HAP-1 (cell line): ENCODE results near the gene TIAM2.
"Not testable (repeated sequence)": the region's sequence is repeated elsewhere in the genome, so short reads cannot be mapped to it uniquely, and the experiment has no call there.

Experiments used
- DNase-seq, 2 experiments: peaks; one replicate each; pipeline ENCODE4 v3.0.0-alpha.2; 2016 to 2020; ENCODE audit warnings: low spot score in 2 of 2
- H3K27me3 ChIP-seq: fragments of 250-450 bp; sonication (Bioruptor Pico); 2 replicates; pipeline ENCODE4 v1.5.1; 2020; ENCODE audit warnings: low read depth, mild to moderate bottlenecking, moderate library complexity
- H3K36me3 ChIP-seq: fragments of 250-450 bp; sonication (Bioruptor Pico); replicated peaks from 2 replicates; pipeline ENCODE4 v1.5.1; 2020; ENCODE audit warnings: mild to moderate bottlenecking
- H3K4me1 ChIP-seq: fragments of 250-450 bp; sonication (Bioruptor Pico); 2 replicates; pipeline ENCODE4 v1.5.1; 2020; ENCODE audit warnings: mild to moderate bottlenecking
- H3K4me3 ChIP-seq: fragments of 250-450 bp; sonication (Bioruptor Pico); 2 replicates; pipeline ENCODE4 v1.5.1; 2020; ENCODE audit warnings: mild to moderate bottlenecking, moderate library complexity
- H3K9me3 ChIP-seq: fragments of 250-450 bp; sonication (Bioruptor Pico); 2 replicates; pipeline ENCODE4 v1.5.1; 2020; ENCODE audit warnings: mild to moderate bottlenecking, moderate library complexity
- in situ Hi-C: fragments of 300-500 bp; cut with MboI; formaldehyde crosslinking; loops from 3 replicates; pipeline ENCODE4 v1.14.3; 2020; ENCODE audit warnings: low sequenced_read_pairs, inconsistent platforms, mixed read lengths

The TIAM2 gene

DNA sequence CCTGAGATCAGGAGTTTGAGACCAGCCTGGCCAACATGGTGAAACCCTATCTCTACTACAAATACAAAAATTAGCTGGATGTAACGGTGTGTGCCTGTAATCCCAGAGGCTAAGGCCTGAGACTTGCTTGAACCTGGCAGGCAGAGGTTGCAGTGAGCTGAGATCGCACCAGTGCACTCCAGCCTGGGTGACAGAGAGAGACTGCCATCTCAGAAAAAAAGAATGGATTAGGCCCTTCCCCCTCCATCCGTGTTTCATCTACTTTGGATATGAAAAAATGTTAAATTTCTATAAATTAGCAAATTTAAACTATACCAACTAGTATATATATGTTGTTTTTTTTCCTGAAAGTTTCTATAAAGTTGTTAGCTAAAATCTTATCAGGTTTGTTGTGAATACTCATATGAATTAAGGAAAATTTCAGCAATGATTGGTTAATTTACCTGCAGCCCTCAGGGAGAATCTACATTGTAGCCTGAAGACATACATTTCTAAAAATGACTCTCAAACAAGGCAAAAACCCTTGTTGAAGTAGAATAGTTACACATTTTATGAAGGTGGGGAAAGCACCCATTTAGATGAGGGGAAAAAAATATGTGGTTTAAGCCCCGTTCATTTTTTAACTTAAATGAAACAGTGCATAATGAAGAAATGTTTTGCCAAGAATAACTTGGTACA, 120.9 kb downstream of the TIAM2 start:
- no peak for DNase-seq
- Histone ChIP-seq H3K4me1 (peaks cover 20% of the 10 kb centered on the region), H3K9me3 (no peaks in the 10 kb centered on the region), H3K27me3 (no peaks in the 10 kb centered on the region), H3K36me3 (no peaks in the 10 kb centered on the region), H3K4me3 (no peak overlapping the region)
- in situ Hi-C loops, result no loop called here

DNA sequence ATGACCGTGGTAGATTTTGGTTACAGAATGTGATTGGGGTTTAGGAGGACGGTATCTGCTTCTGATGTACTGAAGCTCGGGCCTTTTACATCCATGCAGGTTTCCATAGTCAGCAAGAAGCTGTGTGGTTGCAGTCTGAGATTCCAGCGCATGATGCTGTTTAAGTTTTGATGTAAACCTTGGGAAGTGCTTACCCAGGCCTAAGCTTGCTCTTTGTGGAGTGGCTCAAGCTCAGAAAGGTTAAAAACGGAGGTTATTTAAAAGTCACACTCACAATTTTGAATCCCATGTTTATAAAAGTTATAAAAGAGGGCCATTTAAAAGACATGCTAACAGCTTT, 121.4 kb downstream of the TIAM2 start:
- Histone ChIP-seq H3K36me3 (no peaks in the 10 kb centered on the region), H3K4me3 (no peak overlapping the region), H3K27me3 (no peaks in the 10 kb centered on the region), H3K9me3 (no peaks in the 10 kb centered on the region), H3K4me1 (peaks cover 18% of the 10 kb centered on the region)
- in situ Hi-C loops, result no loop called here
- no peak for DNase-seq

DNA sequence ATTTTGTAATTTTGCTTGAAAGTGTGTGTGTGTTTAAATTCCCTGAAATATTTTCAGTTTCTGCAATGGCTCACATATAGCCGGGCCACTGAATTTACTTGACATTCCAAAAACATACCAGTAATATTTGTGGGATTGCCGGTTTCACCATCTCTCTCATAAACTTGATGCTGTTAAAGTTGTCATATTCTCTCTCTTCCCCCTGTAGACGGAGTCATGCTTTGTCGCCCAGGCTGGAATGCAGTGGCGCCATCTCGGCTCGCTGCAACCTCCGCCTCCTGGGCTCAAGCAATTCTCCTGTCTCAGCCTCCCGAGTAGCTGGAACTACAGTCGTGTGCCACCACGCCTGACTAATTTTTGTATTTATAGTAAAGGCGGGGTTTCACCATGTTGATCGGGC, 122.1 kb downstream of the TIAM2 start:
- no peak for DNase-seq

DNA sequence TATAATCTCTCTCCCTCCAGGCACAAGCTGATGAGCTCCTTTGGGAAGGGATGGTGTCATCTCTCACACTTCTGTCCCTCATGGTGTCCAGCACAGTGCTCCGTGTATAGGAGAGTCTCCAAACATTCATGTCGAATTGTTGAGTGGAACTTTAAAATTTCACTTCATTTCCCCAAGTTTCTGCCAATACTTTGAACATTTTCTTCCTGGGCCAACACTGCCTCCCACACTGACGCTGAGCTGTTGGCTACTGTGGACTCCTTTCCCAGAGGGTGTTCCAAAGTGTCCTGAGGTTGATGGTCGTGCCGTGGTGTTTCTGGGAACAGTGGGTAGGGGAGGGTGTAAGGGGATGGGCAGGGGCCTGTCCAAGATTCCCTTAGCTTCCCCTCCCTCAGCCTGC, 122.7 kb downstream of the TIAM2 start:
- Histone ChIP-seq H3K36me3 (no peaks in the 10 kb centered on the region), H3K27me3 (no peaks in the 10 kb centered on the region), H3K4me1 (peaks cover 15% of the 10 kb centered on the region), H3K9me3 (no peaks in the 10 kb centered on the region), H3K4me3 (no peak overlapping the region)
- DNase-seq, result no peak
- in situ Hi-C loops, result no loop called here

More for the DNA sequence above, 122.1 kb downstream of the TIAM2 start:
- no peak overlapping the region for H3K4me3 ChIP-seq
- in situ Hi-C loops, result no loop called here
- H3K4me1 ChIP-seq, result peaks cover 15% of the 10 kb centered on the region
- no peaks in the 10 kb centered on the region for H3K36me3 ChIP-seq
- no peaks in the 10 kb centered on the region for H3K9me3 ChIP-seq
- no peaks in the 10 kb centered on the region for H3K27me3 ChIP-seq

GRCh38 chr6:155119201-155119600, 124.1 kb downstream of the TIAM2 start:
- DNase-seq, H3K9me3 ChIP-seq, H3K36me3 ChIP-seq, in situ Hi-C loops, H3K4me3 ChIP-seq, H3K27me3 ChIP-seq: not testable (repeated sequence)
- peaks cover 15% of the 10 kb centered on the region for H3K4me1 ChIP-seq

- no peaks in the 10 kb centered on the region for H3K9me3 ChIP-seq
- no peaks in the 10 kb centered on the region for H3K36me3 ChIP-seq
- DNase-seq, result peak; percentile 92 to 100
- H3K4me1 ChIP-seq, result peaks cover 15% of the 10 kb centered on the region
- no peaks in the 10 kb centered on the region for H3K27me3 ChIP-seq
- no peak overlapping the region for H3K4me3 ChIP-seq
- in situ Hi-C loops, result no loop called here
Observed at GRCh38 chr6:155120034-155120433, 124.9 kb downstream of the TIAM2 start.

DNA sequence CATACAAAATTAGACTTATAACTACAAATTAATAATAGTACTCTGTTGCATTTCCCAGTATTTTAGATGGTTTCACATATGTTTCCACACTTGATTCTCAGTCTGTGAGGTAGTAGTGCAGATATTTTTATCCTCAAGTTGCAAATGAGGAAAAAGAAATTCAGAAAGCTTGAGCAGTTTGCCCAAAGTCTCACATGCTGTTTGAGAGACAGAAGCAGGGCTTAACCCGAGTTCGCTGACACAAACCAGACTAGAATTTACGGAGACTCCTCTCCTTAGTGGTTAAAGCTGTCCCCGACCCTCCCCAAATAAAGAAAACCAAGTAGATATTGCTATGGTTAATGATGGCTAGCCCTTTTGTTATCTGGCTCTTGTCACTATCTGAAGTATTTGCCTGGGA, 126.2 kb downstream of the TIAM2 start:
- Histone ChIP-seq H3K27me3 (no peaks in the 10 kb centered on the region), H3K4me1 (peaks cover 15% of the 10 kb centered on the region), H3K4me3 (no peak overlapping the region), H3K36me3 (no peaks in the 10 kb centered on the region), H3K9me3 (no peaks in the 10 kb centered on the region)
- in situ Hi-C loops, result no loop called here
- DNase-seq, result no peak

- H3K4me3 ChIP-seq, result no peak overlapping the region
Observed at GRCh38 chr6:155121699-155122098, 126.6 kb downstream of the TIAM2 start.

DNA sequence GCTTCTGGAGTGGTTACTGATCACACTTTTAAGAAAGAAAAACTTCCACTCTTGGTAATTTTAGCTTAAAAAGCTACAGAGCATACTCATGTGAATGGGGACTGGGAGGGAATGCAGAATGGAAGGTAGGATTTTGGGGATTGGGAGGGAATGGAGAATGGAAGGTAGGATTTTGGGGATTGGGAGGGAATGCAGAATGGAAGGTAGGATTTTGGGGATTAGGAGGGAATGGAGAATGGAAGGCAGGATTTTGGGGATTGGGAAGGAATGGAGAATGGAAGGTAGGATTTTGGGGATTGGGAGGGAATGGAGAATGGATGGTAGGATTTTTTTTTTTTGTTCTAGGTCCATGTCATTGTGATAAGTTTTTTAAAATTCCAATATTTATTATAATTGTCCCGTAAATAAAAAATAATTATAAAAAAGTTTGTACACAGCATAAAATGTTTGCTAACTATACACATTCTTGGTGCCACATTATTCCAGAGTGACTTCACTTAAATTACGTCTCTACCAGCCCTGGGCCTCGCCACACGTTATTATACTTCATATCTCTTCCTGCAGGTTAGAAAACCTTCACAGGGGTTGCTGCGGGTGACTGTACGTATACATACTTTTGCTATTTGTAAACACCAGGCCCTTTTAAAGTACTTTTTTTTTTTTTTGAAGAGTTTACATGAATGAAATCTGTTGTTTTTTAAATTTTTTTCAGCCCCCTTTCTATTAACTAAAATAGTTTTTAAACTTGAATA, 127.3 kb downstream of the TIAM2 start:
- no peak for DNase-seq
- H3K36me3 ChIP-seq, result no peaks in the 10 kb centered on the region
- peaks cover 15% of the 10 kb centered on the region for H3K4me1 ChIP-seq
- in situ Hi-C loops, result no loop called here
- no peaks in the 10 kb centered on the region for H3K27me3 ChIP-seq
- H3K4me3 ChIP-seq, result no peak overlapping the region
- H3K9me3 ChIP-seq, result no peaks in the 10 kb centered on the region

More at GRCh38 chr6:155121699-155122098, 126.6 kb downstream of the TIAM2 start:
- Histone ChIP-seq H3K36me3 (no peaks in the 10 kb centered on the region), H3K27me3 (no peaks in the 10 kb centered on the region), H3K4me1 (peaks cover 15% of the 10 kb centered on the region), H3K9me3 (no peaks in the 10 kb centered on the region)
- in situ Hi-C loops, result no loop called here
- DNase-seq, result no peak

DNA sequence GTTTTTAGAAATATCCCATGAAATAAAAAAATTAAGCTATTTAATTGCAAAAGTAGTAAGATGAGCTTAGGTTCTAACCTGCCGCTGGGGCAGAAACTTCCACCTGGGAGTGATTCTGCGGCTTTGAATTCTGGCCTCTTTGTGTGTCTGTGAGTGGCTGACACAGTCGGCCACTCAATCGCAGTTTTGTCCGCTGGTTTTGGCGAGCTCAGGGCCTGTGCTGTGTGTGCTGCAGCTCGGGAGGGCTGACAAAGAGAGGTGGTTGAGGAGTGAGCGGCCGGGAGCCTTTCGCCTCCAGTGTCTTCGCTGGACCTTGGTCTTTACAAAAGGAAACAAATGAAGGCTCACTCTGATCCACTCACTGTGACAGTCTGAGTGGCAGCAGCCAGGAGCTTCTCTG, 128.4 kb downstream of the TIAM2 start:
- DNase-seq, result no peak
- in situ Hi-C loops, result no loop called here

DNA sequence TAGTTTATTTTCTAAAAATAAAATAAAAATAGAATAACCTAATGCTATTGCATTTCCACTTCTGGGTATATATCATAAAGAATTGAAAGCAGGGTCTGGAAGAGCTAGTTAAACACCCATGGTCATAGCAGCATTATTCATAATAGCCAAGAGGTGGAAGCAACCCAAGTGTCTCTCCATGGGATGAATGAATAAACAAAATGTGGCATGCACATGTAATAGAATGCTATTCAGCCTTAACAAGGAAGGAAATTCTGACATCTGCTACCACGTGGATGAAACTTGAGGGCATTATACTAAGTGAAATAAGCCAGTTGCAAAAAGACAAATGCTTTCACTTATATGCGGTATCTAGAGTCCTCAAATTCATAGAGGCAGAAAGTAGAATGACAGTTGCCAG, 130.8 kb downstream of the TIAM2 start:
- H3K9me3 ChIP-seq, result no peaks in the 10 kb centered on the region
- peaks cover 3% of the 10 kb centered on the region for H3K4me1 ChIP-seq
- H3K4me3 ChIP-seq, result no peak overlapping the region
- in situ Hi-C loops, result no loop called here
- H3K27me3 ChIP-seq, result no peaks in the 10 kb centered on the region
- DNase-seq, result no peak
- H3K36me3 ChIP-seq, result no peaks in the 10 kb centered on the region

More for the DNA sequence above, 128.4 kb downstream of the TIAM2 start:
- Histone ChIP-seq H3K9me3 (no peaks in the 10 kb centered on the region), H3K4me3 (no peak overlapping the region), H3K4me1 (peaks cover 15% of the 10 kb centered on the region), H3K36me3 (no peaks in the 10 kb centered on the region), H3K27me3 (no peaks in the 10 kb centered on the region)

- in situ Hi-C loops, result no loop called here
- no peak for DNase-seq
- H3K4me3 ChIP-seq, result no peak overlapping the region
Observed at GRCh38 chr6:155126727-155127439, 131.8 kb downstream of the TIAM2 start.

GRCh38 chr6:155128977-155129376, 133.9 kb downstream of the TIAM2 start:
- no peaks in the 10 kb centered on the region for H3K27me3 ChIP-seq
- no peaks in the 10 kb centered on the region for H3K4me1 ChIP-seq
- in situ Hi-C loops, result no loop called here
- no peak overlapping the region for H3K4me3 ChIP-seq
- no peaks in the 10 kb centered on the region for H3K9me3 ChIP-seq
- DNase-seq, result no peak
- no peaks in the 10 kb centered on the region for H3K36me3 ChIP-seq

More at GRCh38 chr6:155126727-155127439, 131.8 kb downstream of the TIAM2 start:
- Histone ChIP-seq H3K4me1 (no peaks in the 10 kb centered on the region), H3K27me3 (no peaks in the 10 kb centered on the region), H3K36me3 (no peaks in the 10 kb centered on the region), H3K9me3 (no peaks in the 10 kb centered on the region)

DNA sequence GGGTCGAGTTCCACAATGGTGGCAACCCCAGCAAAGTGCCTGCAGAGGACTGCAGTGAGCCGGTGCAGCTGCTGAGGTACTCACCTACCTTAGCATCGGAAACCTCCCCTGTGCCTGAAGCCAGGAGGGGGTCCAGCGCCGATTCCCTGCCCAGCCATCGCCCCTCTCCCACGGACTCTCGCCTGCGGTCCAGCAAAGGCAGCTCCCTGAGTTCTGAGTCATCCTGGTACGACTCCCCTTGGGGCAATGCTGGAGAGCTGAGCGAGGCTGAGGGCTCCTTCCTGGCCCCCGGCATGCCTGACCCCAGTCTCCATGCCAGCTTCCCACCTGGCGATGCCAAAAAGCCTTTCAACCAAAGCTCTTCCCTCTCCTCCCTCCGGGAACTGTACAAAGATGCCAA, 134.6 kb downstream of the TIAM2 start:
- Histone ChIP-seq H3K4me1 (no peaks in the 10 kb centered on the region), H3K27me3 (no peaks in the 10 kb centered on the region)
- in situ Hi-C loops, result no loop called here

More for the DNA sequence above, 134.6 kb downstream of the TIAM2 start:
- H3K4me3 ChIP-seq, result no peak overlapping the region
- no peaks in the 10 kb centered on the region for H3K9me3 ChIP-seq
- H3K36me3 ChIP-seq, result no peaks in the 10 kb centered on the region
- DNase-seq, result no peak
